H1 (cell line): Measurements from ENCODE around the gene GALNT18. TPM values are rescaled to one million over a fixed set of nuclear protein-coding genes. Genes with fewer than 3 reads are reported as not detected.

Source experiments
- CTCF ChIA-PET: fragments of 300-600 bp; sonication (Branson Sonifier 250); formaldehyde crosslinking; loops from one replicate; lab custom pipeline; 2021; ENCODE audit not compliant: partially characterized antibody; lab: Charles Lee
- POLR2A ChIA-PET: fragments of 300-600 bp; sonication (Branson Sonifier 250); formaldehyde crosslinking; loops from one replicate; lab custom pipeline; 2021; ENCODE audit warnings: inconsistent platforms; ENCODE audit not compliant: partially characterized antibody; lab: Charles Lee
- DNase-seq, 2 experiments: peaks; one replicate each; pipeline versions ENCODE4 v3.0.0 to v3.0.0-alpha.2; 2010 to 2022; ENCODE audit warnings: low spot score in 2 of 2, low read depth in 1 of 2, mixed read lengths in 1 of 2
- FAIRE-seq: peaks from 2 replicates; lab custom pipeline; 2011; peaks lifted over from hg19 to GRCh38; lab: Jason Lieb, UNC
- H2AFZ ChIP-seq: 2 replicates; pipeline ENCODE4 v1.8.1; 2012; ENCODE audit warnings: low read length, inconsistent platforms
- H2AK5ac ChIP-seq: 2 replicates; pipeline ENCODE4 v1.6.1; 2013; ENCODE audit warnings: low read depth, low read length
- H2BK120ac ChIP-seq: replicated peaks from 2 replicates; pipeline ENCODE3; 2013; ENCODE audit warnings: low read depth, low read length, inconsistent platforms
- H2BK12ac ChIP-seq: 2 replicates; pipeline ENCODE4 v1.6.1; 2013; ENCODE audit warnings: low read depth, low read length
- H2BK15ac ChIP-seq: 2 replicates; pipeline ENCODE4 v1.6.1; 2013; ENCODE audit warnings: low read length
- H2BK20ac ChIP-seq: 2 replicates; pipeline ENCODE4 v1.6.1; 2013; ENCODE audit warnings: low read length
- H2BK5ac ChIP-seq: 2 replicates; pipeline ENCODE4 v1.6.1; 2013; ENCODE audit warnings: low read depth, low read length
- H3K14ac ChIP-seq: 2 replicates; pipeline ENCODE4 v1.6.1; 2013; ENCODE audit warnings: inconsistent platforms; ENCODE audit not compliant: insufficient read length
- H3K18ac ChIP-seq: 2 replicates; pipeline ENCODE4 v1.6.1; 2013; ENCODE audit warnings: low read length; ENCODE audit errors: extremely low read depth
- H3K23ac ChIP-seq: 2 replicates; pipeline ENCODE4 v1.6.1; 2013; ENCODE audit warnings: inconsistent platforms; ENCODE audit not compliant: insufficient read length
- H3K23me2 ChIP-seq: 2 replicates; pipeline ENCODE4 v1.6.1; 2013; ENCODE audit warnings: low read depth, low read length
- H3K27ac ChIP-seq: 2 replicates; pipeline ENCODE4 v1.6.1; 2011; ENCODE audit warnings: low read depth, low read length, inconsistent platforms
- H3K27me3 ChIP-seq, 4 experiments: replicated peaks in 1 of 4; 1 replicate in 1 of 4; 2 replicates in 3 of 4; pipeline versions ENCODE4 v1.6.1 to v1.8.1; 2011 to 2013; ENCODE audit warnings: low read length in 3 of 4, mild to moderate bottlenecking in 3 of 4, inconsistent platforms in 2 of 4, mixed read lengths in 2 of 4, moderate library complexity in 1 of 4; ENCODE audit not compliant: control insufficient read depth in 3 of 4, insufficient read depth in 3 of 4; ENCODE audit errors: extremely low read depth in 1 of 4
- H3K36me3 ChIP-seq, 4 experiments: 2 replicates each; pipeline versions ENCODE4 v1.6.1 to v1.8.1; 2011 to 2013; ENCODE audit warnings: mild to moderate bottlenecking in 4 of 4, low read length in 3 of 4, moderate library complexity in 2 of 4, control low read depth in 1 of 4, inconsistent platforms in 1 of 4; ENCODE audit not compliant: insufficient read depth in 4 of 4, control insufficient read depth in 2 of 4
- H3K4ac ChIP-seq: replicated peaks from 2 replicates; pipeline ENCODE3; 2013; ENCODE audit warnings: low read length, low read depth, mixed read lengths, inconsistent platforms; ENCODE audit not compliant: insufficient read length
- H3K4me1 ChIP-seq, 4 experiments: replicated peaks in 1 of 4; 1 replicate in 1 of 4; 2 replicates in 3 of 4; pipeline versions ENCODE4 v1.6.1 to v1.8.1; 2011 to 2013; ENCODE audit warnings: low read length in 3 of 4, inconsistent platforms in 2 of 4, mixed read lengths in 1 of 4; ENCODE audit not compliant: insufficient read depth in 4 of 4, control insufficient read depth in 3 of 4
- H3K4me2 ChIP-seq, 2 experiments: 2 replicates each; pipeline versions ENCODE4 v1.6.1 to v1.8.1; 2011 to 2013; ENCODE audit warnings: low read depth in 2 of 2, low read length in 2 of 2, control low read depth in 1 of 2, inconsistent platforms in 1 of 2, mild to moderate bottlenecking in 1 of 2; ENCODE audit not compliant: insufficient read depth in 1 of 2
- H3K4me3 ChIP-seq, 4 experiments: fragments of 200-600, 300-600 bp in 1 of 4; sonication (generic), shearing (Covaris generic), sonication (Bioruptor Twin) in 1 of 4; 2 replicates each; pipeline versions ENCODE4 v1.5.1 to v1.8.1; 2011 to 2016; ENCODE audit warnings: low read length in 4 of 4, low read depth in 3 of 4, control low read depth in 2 of 4, inconsistent platforms in 2 of 4, mild to moderate bottlenecking in 2 of 4, mixed read lengths in 1 of 4, moderate library complexity in 1 of 4; ENCODE audit not compliant: insufficient read depth in 2 of 4; ENCODE audit errors: extremely low read depth in 1 of 4
- H3K56ac ChIP-seq: replicated peaks from 2 replicates; pipeline ENCODE3; 2013; ENCODE audit warnings: low read depth, mild to moderate bottlenecking, mixed read lengths, low read length, inconsistent platforms; ENCODE audit not compliant: insufficient read length
- H3K79me1 ChIP-seq: 2 replicates; pipeline ENCODE4 v1.6.1; 2013; ENCODE audit warnings: low read depth, low read length, control low read depth
- H3K79me2 ChIP-seq, 2 experiments: 2 replicates each; pipeline versions ENCODE4 v1.6.1 to v1.8.1; 2012 to 2013; ENCODE audit warnings: low read length in 2 of 2, mild to moderate bottlenecking in 2 of 2, inconsistent platforms in 1 of 2; ENCODE audit not compliant: insufficient read depth in 2 of 2, control insufficient read depth in 1 of 2
- H3K9ac ChIP-seq, 4 experiments: replicated peaks in 1 of 4; 1 replicate in 1 of 4; 2 replicates in 3 of 4; pipeline versions ENCODE4 v1.6.1 to v1.8.1; 2011 to 2013; ENCODE audit warnings: low read depth in 3 of 4, low read length in 3 of 4, control low read depth in 2 of 4, mild to moderate bottlenecking in 2 of 4, moderate library complexity in 2 of 4, inconsistent platforms in 1 of 4; ENCODE audit errors: extremely low read depth in 1 of 4
- H3K9me3 ChIP-seq, 2 experiments: 2 replicates each; pipeline versions ENCODE4 v1.6.1 to v1.8.1; 2012 to 2013; ENCODE audit warnings: mild to moderate bottlenecking in 2 of 2, moderate library complexity in 2 of 2, control low read depth in 1 of 2, inconsistent platforms in 1 of 2, low read depth in 1 of 2, low read length in 1 of 2, mixed read lengths in 1 of 2; ENCODE audit not compliant: insufficient read depth in 2 of 2
- H4K20me1 ChIP-seq, 2 experiments: replicated peaks in 1 of 2; 2 replicates each; pipeline versions ENCODE3 to v1.8.1; 2011 to 2013; ENCODE audit warnings: inconsistent platforms in 2 of 2, low read length in 2 of 2, mild to moderate bottlenecking in 1 of 2; ENCODE audit not compliant: insufficient read depth in 2 of 2, control insufficient read depth in 1 of 2
- H4K5ac ChIP-seq: 2 replicates; pipeline ENCODE4 v1.6.1; 2013; ENCODE audit warnings: low read length, low read depth, mixed read lengths, inconsistent platforms; ENCODE audit not compliant: insufficient read length
- H4K8ac ChIP-seq: 2 replicates; pipeline ENCODE4 v1.8.0; 2013; ENCODE audit warnings: mild to moderate bottlenecking, moderate library complexity, low read length, inconsistent platforms; ENCODE audit not compliant: insufficient read depth; ENCODE audit errors: extremely low read depth
- H4K91ac ChIP-seq: replicated peaks from 2 replicates; pipeline ENCODE3; 2013; ENCODE audit warnings: low read length, mixed read lengths, inconsistent platforms; ENCODE audit not compliant: insufficient read length
- CHD1 ChIP-seq: IDR thresholded peaks from 2 replicates; pipeline ENCODE4 v1.6.1; 2012; ENCODE audit warnings: low read depth, low read length, improper control_type of control experiment
- MAFK ChIP-seq: IDR thresholded peaks from 2 replicates; pipeline ENCODE4 v1.6.1; 2012; ENCODE audit warnings: low read depth, mild to moderate bottlenecking, improper control_type of control experiment, low read length
- YY1 ChIP-seq: IDR thresholded peaks from 2 replicates; pipeline ENCODE4 v1.6.1; 2011; ENCODE audit warnings: low read depth, mild to moderate bottlenecking, low read length
- WGBS, 2 experiments: shearing (Covaris generic) in 1 of 2; methylation state at CpG; one replicate each; pipeline versions ENCODE4 v1.1.6 to v1.1.7; 2013 to 2015; ENCODE audit warnings: low lambda C conversion rate in 2 of 2, mixed read lengths in 2 of 2, inconsistent platforms in 1 of 2, low coverage in 1 of 2, missing lambda C conversion rate in 1 of 2; ENCODE audit not compliant: insufficient replicate concordance in 2 of 2, insufficient coverage in 1 of 2, insufficient read length in 1 of 2; ENCODE audit errors: extremely low coverage in 1 of 2, missing lambda C conversion rate in 1 of 2; 5-methylcytosine and 5-hydroxymethylcytosine counted together
- polyA plus RNA-seq, 7 experiments: library from polyadenylated mRNA; depleted of rRNA in 3 of 7; stranded (reverse) in 5 of 7; unstranded in 2 of 7; fragments of >200 nt in 5 of 7; fragments of 200-250 nt in 2 of 7; gene quantifications; 1 replicate in 5 of 7; 2 replicates in 1 of 7; 4 replicates in 1 of 7; pipeline versions ENCODE4 v1.2.1 to v1.2.3, GENCODE V29; 2011 to 2013; ENCODE audit warnings: missing spikeins in 2 of 7, mixed read lengths in 2 of 7
- total RNA-seq: library from RNA; stranded (reverse); fragmentation: NEBNext Ultra II Directional; extraction: Animal tissue kit (Norgen Biotek cat#: 25700); gene quantifications from 2 replicates; pipeline ENCODE4 v1.2.1, GENCODE V29; 2021

GALNT18 gene
- total and polyA plus RNA-seq, 2 of the 8 experiments (the other 6 are each of a cell fraction or from before 2014, with no cell fraction given), result 6.0 to 9.4 TPM

DNA sequence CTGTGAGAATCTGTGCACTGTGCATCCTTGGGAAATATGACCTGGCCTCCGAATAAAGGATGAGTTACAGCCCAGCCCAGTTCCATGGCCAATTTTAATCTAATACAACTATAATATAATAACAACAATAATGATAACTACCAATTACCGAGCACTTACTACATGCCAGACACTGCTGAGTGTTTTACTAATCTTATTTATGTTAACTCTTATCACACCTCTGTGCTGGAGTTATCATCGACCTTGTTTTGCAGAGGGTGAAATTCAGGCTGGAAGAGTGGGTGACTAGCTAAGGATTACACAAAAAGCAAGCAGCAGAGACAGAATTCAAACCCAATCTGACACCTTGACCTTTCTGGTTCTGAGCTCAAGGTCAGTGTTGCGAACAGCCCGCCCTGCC is 83.9 kb downstream of the GALNT18 start:
- Histone ChIP-seq H4K20me1 (peaks cover 0 to 2% of the 10 kb centered on the region in 2 experiments), H3K36me3 (no peaks in the 10 kb centered on the region), H2AK5ac (no peak overlapping the region), H3K9ac (peak overlapping the region in 1 of 4 experiments; percentile 24; a peak in 1 of 7 replicates), H3K79me2 (no peaks in the 10 kb centered on the region), H3K56ac (no peak overlapping the region), H3K27ac (no peak overlapping the region), H2AFZ (no peak overlapping the region), H3K18ac (no peak overlapping the region), H3K4me1 (peaks cover 0 to 7% (median 0%) of the 10 kb centered on the region in 4 experiments; a peak in 1 of 7 replicates), H4K91ac (no peak overlapping the region), H3K23me2 (no peaks in the 10 kb centered on the region), H2BK15ac (no peak overlapping the region), H2BK5ac (no peak overlapping the region), H4K8ac (no peak overlapping the region), H3K27me3 (no peaks in the 10 kb centered on the region), H3K14ac (no peak overlapping the region), H3K9me3 (no peaks in the 10 kb centered on the region), H3K23ac (no peak overlapping the region), H2BK20ac (no peak overlapping the region), H3K79me1 (no peaks in the 10 kb centered on the region), H3K4ac (no peak overlapping the region), H3K4me3 (no peak overlapping the region), H4K5ac (no peak overlapping the region), H2BK12ac (no peak overlapping the region), H3K4me2 (no peak overlapping the region), H2BK120ac (no peak overlapping the region)
- WGBS, 2 experiments, result 95% methylated on average over 5 of the region's 5 CpGs; no CpG with 5 or more reads in 1 of the 2 experiments
- FAIRE-seq (no peak), DNase-seq (no peak)
- POLR2A ChIA-PET, result interaction anchor here (0.7 kb wide), 1 partner anchor 98 kb away, joined by 3 read pairs; no protein-coding TSS in a partner anchor
- CTCF ChIA-PET, result interaction anchor here (0.7 to 1.5 kb wide), 6 partner anchors 11 to 72 kb away, joined by 3 to 4 read pairs (median 3); no protein-coding TSS in a partner anchor
- no peak for TF ChIP-seq YY1
- TF ChIP-seq MAFK, result no peak
- TF ChIP-seq CHD1, result no peak
